ENCODE data around the gene TNFAIP1.

DNA sequence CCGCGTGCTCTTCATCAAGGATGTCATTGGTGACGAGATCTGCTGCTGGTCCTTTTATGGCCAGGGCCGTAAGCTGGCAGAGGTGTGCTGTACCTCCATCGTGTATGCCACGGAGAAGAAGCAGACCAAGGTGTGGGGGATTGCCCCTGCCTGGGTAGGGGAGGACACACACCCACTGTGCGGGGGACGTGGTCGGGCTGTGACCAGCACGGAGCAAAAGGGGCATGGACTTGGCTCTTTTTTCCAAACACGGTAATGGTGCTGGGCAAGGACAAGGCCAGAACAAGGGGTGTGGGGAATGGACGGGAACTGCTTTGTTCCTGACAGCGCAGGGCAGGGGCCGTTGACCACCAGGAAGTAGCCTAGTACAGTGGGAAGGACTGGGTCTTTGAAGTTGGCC lies 6.8 kb downstream of the TNFAIP1 start:
- TF ChIP-seq, protein P1, sequence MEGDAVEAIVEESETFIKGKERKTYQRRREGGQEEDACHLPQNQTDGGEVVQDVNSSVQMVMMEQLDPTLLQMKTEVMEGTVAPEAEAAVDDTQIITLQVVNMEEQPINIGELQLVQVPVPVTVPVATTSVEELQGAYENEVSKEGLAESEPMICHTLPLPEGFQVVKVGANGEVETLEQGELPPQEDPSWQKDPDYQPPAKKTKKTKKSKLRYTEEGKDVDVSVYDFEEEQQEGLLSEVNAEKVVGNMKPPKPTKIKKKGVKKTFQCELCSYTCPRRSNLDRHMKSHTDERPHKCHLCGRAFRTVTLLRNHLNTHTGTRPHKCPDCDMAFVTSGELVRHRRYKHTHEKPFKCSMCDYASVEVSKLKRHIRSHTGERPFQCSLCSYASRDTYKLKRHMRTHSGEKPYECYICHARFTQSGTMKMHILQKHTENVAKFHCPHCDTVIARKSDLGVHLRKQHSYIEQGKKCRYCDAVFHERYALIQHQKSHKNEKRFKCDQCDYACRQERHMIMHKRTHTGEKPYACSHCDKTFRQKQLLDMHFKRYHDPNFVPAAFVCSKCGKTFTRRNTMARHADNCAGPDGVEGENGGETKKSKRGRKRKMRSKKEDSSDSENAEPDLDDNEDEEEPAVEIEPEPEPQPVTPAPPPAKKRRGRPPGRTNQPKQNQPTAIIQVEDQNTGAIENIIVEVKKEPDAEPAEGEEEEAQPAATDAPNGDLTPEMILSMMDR (IDR thresholded peaks at IDR 0.05): no peak
- TF ChIP-seq POLR2A (IDR thresholded peaks at IDR 0.05) (no peak), POLR2AphosphoS5 (IDR thresholded peaks at IDR 0.05) (no peak), EP300 (IDR thresholded peaks at IDR 0.05) (no peak)
